HG03469 (cell line): Measurements from ENCODE around the gene PSD.

Experiments
- ATAC-seq: cut with Tn5 transposase; IDR thresholded peaks from one replicate; pipeline ENCODE4 v1.9.1; 2021; ENCODE audit warnings: mild to moderate bottlenecking, moderate library complexity, moderate number of reproducible peaks; ENCODE audit not compliant: unreplicated experiment

Gene PSD

GRCh38 chr10:102444851-102445250 lies 26.3 kb upstream of the PSD start:
- no peak for ATAC-seq

DNA sequence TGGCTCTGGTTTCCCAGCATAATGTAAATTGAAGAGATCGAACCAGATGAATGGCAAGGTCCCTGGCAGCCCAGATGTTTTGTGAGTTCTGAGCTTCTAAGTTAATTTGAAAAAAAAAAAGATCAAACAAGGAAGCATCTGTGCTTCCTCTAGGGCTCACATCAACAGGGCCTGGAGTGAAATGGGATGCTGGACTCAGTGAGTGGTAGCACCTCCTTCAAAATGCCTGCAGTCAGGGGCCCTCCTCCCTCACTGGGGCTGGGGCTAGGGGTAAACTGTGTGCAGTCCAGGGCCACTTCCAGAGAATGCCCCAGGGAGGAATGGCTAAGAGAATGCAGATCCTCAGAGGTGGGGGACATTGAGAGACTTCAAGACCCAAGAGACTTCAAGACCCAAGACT lies 19.8 kb upstream of the PSD start:
- no peak for ATAC-seq

DNA sequence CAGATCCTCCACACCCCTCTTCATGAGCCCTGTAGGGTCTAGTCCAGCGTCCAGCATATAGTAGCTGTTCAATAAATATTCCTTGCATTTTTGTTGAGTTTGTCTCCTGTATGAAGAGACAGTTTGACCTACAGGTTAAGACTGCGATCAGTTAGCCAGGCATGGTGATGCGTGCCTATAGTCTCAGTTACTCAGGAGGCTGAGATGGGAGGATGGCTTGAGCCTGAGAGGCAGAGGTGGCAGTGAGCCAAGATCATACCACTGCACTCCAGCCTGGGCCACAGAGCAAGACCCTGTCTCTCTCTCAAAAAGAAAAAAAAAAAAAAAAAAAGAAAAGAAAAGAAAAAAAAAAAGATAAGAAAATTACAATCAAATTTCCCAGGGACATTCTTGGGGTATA lies 18.9 kb upstream of the PSD start:
- ATAC-seq: no peak

DNA sequence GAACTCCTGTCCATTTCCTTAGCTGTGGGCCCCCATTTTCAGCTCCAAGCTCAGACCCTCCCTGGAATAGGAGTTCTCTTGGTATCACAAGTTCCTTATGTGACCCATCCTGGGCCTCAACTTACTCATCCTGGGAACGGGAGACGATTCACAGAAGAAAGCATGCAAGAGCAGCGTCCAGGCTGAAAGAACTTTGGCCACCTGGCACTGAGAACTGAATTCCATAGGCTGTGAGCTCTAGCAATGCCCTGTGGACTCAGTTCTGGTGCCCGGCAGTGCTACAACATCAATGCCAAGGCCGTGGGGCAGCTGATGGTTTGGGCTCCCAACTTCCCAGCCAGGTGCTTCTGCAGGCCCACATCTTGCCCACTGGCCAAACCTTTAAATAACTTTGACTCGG lies 17.7 kb upstream of the PSD start:
- no peak for ATAC-seq

GRCh38 chr10:102435529-102436233 lies 17.1 kb upstream of the PSD start:
- no peak for ATAC-seq

- no peak for ATAC-seq
Observed at GRCh38 chr10:102435133-102435497, 16.5 kb upstream of the PSD start.

DNA sequence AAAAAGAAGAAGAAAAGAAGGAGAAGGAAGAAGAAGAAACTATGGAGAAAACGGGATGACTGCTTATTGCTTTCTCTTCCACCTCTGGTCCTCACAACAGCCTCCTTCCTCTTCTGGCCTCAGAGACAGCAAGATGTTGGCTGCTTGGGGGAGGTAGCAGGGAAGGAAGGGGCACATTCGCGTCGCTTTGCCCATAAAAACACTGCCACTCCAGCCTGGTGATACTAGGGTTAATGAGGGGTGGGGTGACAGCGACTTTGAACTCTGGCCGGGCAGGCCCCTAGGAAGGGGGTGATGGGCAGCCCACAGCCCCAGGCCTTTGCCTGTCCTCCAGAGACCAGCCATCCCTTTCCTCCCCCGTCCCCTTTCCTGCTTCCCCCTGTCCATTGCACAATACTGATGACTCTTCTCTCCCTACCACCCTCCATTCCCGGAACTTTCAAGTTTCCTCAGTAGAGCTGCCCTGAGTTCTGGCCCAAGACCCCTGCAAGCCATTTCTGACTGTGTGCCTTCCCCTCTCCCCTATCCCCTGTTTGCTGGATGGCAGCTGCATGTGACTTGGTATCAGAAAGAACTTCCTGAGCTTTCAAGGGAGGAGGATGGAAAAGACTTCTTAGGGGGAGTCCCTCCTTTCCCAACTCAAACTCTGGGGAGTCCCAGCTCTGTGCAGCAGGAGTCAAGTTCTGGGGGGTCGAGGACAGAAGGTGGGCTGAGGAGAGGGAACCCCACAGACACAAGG lies 16.0 kb upstream of the PSD start:
- ATAC-seq: no peak

- no peak for ATAC-seq
Observed at GRCh38 chr10:102433619-102434046, 15.0 kb upstream of the PSD start.

GRCh38 chr10:102432162-102432950 lies 13.8 kb upstream of the PSD start, which contains the start of gene CUEDC2:
Gene CUEDC2, minus strand, starts transcription at chr10:102432574. Its CDS starts 7,386 bp downstream, at chr10:102425188.
- peak; percentile 64 for ATAC-seq

DNA sequence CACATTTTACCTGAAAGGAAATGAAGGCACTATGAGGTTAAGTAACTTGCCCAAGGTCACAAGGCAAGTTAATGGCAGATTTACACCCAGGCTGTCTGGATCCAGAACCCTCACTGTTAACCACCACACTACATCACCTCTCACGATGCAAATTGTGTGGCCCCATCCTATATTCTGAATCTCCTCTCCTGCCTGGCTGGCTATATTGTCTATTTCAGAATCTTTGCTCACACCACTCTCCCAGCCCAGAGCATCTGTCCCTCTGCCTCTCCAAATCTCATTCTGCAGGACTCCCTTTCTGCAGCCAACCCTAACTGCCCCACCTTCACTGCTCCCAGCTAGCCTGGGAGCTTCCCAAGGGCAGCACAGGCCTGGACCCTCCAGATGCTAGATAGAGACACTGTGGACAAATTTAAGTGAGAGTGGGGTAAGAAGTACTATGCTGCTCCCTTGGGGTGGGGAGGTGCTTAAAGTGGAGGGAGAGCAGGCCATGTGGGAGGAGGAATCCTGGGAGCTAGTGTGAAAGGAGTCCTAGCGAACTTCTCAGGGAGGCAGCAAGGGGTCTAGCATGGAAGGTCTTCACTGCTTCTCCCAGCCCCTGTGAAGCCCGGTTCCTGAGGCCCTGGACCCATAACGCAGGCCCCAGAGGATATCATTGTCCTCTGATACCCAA lies 13.0 kb upstream of the PSD start:
- no peak for ATAC-seq

GRCh38 chr10:102429468-102429867 lies 10.9 kb upstream of the PSD start:
- no peak for ATAC-seq

DNA sequence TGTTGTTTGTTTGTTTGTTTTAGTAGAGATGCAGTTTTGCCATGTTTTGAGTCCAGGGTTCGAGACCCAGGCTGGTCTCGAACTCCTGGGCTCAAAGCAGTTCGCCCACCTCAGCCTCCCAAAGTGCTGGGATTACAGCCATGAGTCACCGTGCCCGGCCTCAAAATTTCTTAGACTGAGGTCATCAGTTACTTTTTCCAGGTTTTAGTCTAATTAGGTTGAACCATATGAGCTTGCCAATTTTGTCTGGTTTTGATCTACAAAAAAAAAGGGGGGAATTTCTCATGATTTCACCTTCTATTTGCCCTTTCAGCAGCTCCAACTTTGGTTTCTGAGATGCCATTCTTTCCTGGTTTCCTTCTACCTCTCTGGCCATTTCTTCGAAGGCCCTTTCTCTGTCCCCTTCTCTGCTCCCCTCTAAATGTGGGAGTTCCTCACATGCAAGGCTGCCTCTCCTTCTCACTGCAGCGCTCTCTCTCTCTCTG lies 8.3 kb upstream of the PSD start:
- ATAC-seq: no peak

- no peak for ATAC-seq
Observed at GRCh38 chr10:102425444-102425843, 6.9 kb upstream of the PSD start.

DNA sequence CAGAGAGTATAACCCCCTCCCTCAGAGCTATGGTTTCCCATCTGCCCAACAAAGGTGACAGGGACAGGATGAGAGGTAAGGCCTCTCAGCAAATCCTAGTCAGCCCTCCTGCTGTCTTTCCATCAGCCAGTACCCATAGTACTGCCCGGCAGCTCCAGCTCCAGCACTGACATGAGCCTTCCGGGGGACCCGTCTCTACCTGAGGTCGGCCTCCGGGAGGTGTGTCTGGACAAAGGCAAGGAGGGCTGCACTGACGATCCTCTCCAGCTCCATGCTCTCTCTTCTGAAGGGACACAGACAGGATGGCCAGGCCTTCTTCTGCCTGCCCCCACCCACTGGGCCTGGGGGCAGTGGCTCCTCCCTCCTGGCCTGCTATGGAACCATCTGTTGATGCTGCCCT lies 6.3 kb upstream of the PSD start:
- ATAC-seq: no peak

DNA sequence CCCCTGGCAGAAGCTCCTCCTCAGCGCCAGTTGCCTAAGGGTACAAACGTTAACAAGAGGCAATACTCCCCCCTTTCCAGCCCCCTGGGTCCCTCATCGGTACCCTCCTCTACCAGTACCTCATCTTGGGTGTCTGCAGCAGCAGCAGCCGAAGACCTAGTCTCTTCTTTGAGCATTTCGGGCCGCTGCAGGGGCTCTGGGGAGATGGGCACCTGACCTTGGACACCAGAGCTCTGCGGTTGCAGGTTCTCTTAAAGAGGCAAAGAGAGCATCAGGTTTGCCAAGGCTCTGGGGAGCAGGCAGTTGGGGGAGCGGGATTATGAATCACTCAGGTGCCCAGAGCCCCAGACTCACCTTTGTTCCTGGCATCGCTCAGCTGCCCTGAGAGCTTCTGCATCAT lies 5.6 kb upstream of the PSD start:
- no peak for ATAC-seq

DNA sequence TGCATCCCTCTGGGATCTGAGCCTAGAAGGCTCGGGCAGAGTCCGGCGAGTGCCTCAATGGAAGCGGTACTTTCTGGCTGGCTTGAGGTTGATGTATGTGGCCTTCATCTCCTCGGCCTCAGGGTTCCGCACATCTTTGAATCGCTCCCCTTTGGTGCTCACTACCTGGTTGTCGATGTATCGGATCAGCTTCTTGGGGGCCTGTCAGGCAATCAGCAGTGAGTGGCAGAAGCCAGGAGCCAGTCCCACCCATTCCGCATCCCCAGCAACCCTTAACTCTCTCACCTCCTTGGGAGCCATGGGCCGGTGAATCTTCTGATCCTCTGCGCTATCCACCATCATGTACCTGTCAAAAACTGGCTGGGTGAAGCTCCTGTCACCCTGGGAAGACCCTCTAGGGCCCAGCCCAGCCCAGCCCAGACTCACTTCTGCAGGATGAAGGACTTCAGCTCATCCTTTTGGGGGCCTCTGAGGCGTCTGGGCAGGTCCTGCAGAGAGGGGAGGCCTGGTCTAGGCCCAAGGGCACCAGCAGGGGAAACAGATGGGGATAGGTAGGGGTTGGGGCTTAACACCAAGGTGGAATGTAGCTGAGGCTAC lies 4.9 kb upstream of the PSD start:
- ATAC-seq: no peak

DNA sequence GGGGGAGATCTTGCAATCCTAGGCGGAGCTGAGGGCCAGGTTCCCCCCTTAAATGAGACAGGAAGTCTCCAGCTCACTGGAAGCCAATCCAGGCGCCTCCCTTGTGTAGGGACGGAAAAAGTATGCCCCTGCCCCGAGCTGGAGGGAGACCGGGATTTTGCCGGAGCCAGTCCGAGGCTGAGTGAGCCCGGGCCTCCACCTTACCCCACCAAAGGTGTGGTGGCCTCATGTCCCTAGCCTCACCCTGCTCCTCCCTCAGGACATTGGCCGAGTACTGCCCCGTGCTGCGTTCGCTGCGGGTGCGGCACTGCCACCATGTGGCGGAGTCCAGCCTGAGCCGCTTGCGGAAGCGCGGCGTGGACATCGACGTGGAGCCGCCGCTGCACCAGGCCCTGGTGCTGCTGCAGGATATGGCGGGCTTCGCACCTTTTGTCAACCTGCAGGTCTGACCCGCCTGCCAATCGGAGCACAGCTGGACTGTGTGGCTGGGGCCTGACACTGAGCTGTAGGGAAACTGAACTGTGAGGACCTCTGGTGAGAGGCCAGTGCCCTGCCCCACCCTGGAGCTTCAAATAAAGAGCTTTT lies 4.1 kb upstream of the PSD start:
- no peak for ATAC-seq

GRCh38 chr10:102421757-102422512 lies 3.4 kb upstream of the PSD start:
- no peak for ATAC-seq

DNA sequence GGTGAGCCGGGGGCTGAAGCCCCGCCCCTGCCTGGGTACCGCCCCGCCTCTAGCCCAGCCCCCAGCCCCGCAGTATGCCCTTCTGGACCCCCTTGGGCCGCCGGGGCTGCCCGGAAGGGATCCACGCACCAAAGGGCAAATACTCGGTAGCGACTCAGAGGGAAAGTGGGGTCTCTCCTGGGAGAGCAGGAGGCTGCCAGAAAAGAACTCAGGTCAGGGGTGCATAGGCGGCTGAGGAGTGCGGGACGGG lies 2.8 kb upstream of the PSD start:
- no peak for ATAC-seq
